RWPE1 (cell line): ENCODE measurements around the gene RPS6KB1.
A peak's percentile ranks its signal among the peaks of the same experiment; 100 is the strongest.
"Not testable (repeated sequence)": the region's sequence is repeated elsewhere in the genome, so short reads cannot be mapped to it uniquely, and the experiment has no call there.

Experiments used
- CTCF ChIA-PET: fragments of 350-600 bp; sonication (Branson Sonifier 250); formaldehyde crosslinking; extraction: SDS; loops from one replicate; lab custom pipeline; 2021; lab: Yijun Ruan, JAX
- POLR2A ChIA-PET: fragments of 400-600 bp; formaldehyde crosslinking; extraction: SDS; loops from one replicate; lab custom pipeline; 2020; ENCODE audit warnings: antibody characterized with exemption; ENCODE audit not compliant: low non-redundant PET; lab: Yijun Ruan, JAX
- DNase-seq: peaks from one replicate; pipeline ENCODE4 v3.0.0; 2012; ENCODE audit warnings: low spot score
- H3K27ac ChIP-seq: fragments of 450-650 bp; 2 replicates; pipeline ENCODE4 v1.5.1; 2017
- TF ChIP-seq, protein P1 (sequence below): fragments of 450-650 bp; conservative IDR thresholded peaks from 2 replicates; pipeline ENCODE4 v1.5.1; 2017; ENCODE audit warnings: low read depth, mild to moderate bottlenecking

Gene RPS6KB1

GRCh38 chr17:59872351-59872750, 20.6 kb upstream of the RPS6KB1 start:
- TF ChIP-seq, protein P1, sequence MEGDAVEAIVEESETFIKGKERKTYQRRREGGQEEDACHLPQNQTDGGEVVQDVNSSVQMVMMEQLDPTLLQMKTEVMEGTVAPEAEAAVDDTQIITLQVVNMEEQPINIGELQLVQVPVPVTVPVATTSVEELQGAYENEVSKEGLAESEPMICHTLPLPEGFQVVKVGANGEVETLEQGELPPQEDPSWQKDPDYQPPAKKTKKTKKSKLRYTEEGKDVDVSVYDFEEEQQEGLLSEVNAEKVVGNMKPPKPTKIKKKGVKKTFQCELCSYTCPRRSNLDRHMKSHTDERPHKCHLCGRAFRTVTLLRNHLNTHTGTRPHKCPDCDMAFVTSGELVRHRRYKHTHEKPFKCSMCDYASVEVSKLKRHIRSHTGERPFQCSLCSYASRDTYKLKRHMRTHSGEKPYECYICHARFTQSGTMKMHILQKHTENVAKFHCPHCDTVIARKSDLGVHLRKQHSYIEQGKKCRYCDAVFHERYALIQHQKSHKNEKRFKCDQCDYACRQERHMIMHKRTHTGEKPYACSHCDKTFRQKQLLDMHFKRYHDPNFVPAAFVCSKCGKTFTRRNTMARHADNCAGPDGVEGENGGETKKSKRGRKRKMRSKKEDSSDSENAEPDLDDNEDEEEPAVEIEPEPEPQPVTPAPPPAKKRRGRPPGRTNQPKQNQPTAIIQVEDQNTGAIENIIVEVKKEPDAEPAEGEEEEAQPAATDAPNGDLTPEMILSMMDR = no peak
- ChIA-PET CTCF (no interaction called here), POLR2A (no interaction called here)
- H3K27ac ChIP-seq = no peak overlapping the region
- DNase-seq = no peak

GRCh38 chr17:59873414-59873813, 19.5 kb upstream of the RPS6KB1 start:
- DNase-seq, POLR2A ChIA-PET, H3K27ac ChIP-seq: not testable (repeated sequence)
- CTCF ChIA-PET = interaction anchor here (0.6 kb wide), 1 partner anchor 127 kb away, joined by 4 read pairs; no protein-coding TSS in a partner anchor

DNA sequence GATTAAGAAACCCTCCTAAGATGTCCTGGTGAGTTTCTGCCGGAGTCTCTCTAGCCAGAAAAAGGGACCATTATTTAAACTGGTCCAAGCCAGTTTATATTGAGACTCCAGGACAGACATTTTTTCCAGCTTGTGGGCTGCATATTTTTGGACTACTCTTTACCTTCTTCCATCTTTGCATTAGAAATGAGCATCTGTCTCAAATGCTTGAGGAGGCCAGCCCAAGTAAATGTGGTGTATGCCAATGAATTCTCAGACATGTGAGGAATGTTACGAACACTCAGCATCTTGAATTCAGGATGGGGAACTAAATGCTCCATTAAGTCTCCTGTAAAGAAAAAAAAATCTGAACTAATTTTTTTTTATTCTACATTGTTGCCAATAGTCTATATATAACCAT, 18.5 kb upstream of the RPS6KB1 start:
- no peak overlapping the region for H3K27ac ChIP-seq
- CTCF ChIA-PET = interaction anchor here (0.7 kb wide), 1 partner anchor 8 kb away, joined by 3 read pairs; no protein-coding TSS in a partner anchor
- POLR2A ChIA-PET = no interaction called here
- DNase-seq = no peak
- TF ChIP-seq, protein P1 = no peak

DNA sequence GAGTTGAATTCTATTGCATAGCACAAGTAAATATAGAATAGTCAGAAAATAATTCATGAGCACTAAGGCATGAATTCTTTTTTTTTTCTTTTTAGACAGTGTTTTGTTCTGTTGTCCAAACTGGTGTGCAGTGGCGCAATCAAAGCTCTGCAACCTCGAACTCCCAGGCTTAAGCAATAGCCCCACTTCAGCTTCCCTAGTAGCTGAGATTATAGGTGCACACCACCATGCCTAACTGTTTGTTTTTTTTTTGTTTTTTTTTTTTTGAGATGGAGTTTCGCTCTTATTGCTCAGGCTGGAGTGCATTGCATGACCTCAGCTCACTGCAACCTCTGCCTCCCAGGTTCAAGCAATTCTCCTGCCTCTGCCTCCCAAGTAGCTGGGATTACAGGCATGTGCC, 16.8 kb upstream of the RPS6KB1 start:
- peak overlapping the region; percentile 12 for H3K27ac ChIP-seq
- TF ChIP-seq, protein P1 = no peak
- POLR2A ChIA-PET = interaction anchor here (0.6 to 0.7 kb wide), 2 partner anchors 17 to 45 kb away, joined by 4 to 5 read pairs; partner anchors contain the start of genes RPS6KB1 and TUBD1
- no peak for DNase-seq
- CTCF ChIA-PET = no interaction called here

DNA sequence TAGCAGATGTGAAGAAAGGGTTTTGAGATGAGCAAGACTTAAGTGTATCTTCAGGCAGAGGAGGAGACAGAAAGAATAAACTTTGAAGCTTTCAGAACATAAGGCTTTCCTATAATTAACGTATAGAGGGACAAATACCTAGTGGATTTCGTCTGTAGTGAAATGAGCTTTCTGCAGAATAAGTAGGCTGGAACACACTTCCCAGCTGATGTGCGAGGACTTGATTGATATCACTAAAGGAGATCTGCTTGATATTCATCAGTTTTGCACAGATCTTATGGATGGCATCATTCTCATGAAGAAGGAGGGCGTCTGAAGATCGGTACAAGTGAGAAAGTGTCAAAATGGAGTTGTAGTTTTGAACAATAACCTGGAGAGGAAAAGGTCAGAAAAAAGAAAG, 15.0 kb upstream of the RPS6KB1 start:
- CTCF ChIA-PET = no interaction called here
- H3K27ac ChIP-seq = no peak overlapping the region
- POLR2A ChIA-PET = no interaction called here
- TF ChIP-seq, protein P1 = no peak
- DNase-seq = no peak

DNA sequence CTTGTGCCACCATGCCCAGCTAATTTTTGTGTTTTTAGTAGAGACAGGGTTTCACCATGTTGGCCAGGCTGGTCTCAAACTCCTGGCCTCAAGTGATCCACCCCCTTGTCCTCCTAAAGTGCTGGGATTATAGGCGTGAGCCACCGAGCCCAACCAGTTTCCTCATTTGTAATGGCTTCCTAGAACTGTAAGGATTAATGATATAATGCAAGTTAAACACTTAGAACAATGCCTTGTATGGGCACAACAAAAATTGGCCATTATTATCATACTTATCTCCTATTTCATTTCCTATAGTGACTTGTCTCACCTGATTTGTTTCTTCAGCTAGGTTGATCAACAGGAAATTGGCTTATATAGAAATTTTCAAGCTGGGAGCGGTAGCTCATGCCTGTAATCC, 14.3 kb upstream of the RPS6KB1 start:
- TF ChIP-seq, protein P1 = no peak
- ChIA-PET POLR2A (no interaction called here), CTCF (no interaction called here)
- DNase-seq = no peak
- no peak overlapping the region for H3K27ac ChIP-seq

GRCh38 chr17:59884861-59885260, 8.1 kb upstream of the RPS6KB1 start:
- CTCF ChIA-PET = no interaction called here
- TF ChIP-seq, protein P1 = no peak
- no peak for DNase-seq
- H3K27ac ChIP-seq = no peak overlapping the region
- POLR2A ChIA-PET = no interaction called here
